Measurements from ENCODE around the gene RAB31.

Gene RAB31

GRCh38 chr18:9694174-9694573 is 13.9 kb upstream of the RAB31 start:
- no peak for DNase-seq

- no peak for DNase-seq
Measured at GRCh38 chr18:9694952-9695495, 13.1 kb upstream of the RAB31 start.

DNA sequence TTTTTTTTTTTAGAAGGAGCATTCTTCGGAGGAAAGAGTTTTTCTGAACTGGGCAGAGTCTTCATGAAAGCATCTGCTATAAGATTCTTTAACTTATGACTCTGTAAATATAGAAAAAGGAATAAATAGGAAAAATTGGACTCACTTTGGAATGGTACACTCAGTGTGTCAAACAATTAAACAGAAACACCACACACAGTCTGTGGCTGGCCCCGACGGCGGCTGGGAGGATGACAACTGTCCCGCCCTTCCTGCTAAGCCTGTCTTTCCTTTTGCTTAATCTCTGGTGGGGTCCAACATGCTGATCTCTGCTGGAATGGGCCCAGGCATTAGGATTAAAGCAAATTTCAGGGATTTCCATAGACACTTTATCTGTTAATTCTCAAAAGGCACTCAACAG is 12.5 kb upstream of the RAB31 start:
- no peak for DNase-seq

DNA sequence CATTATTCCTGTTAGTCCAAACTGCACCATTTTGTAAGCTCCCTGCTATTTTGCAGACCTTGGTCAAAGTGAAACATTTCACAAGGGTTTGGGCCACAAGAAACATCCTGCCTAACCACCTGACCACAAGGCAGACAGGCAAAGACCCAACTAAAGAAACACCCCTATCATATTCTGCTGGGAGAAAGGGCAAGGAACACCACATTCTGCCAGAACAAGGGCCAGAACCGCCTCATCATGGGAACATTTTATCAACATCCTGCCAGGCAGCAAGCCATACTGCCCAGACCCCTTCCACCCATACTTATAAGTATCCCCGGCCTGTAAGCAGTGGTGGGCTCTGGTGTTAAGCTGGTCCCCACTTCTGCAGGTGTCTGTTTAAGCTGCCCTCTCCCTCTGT is 12.0 kb upstream of the RAB31 start:
- DNase-seq, result no peak

- DNase-seq, result no peak
Measured at GRCh38 chr18:9696701-9697100, 11.4 kb upstream of the RAB31 start.

DNA sequence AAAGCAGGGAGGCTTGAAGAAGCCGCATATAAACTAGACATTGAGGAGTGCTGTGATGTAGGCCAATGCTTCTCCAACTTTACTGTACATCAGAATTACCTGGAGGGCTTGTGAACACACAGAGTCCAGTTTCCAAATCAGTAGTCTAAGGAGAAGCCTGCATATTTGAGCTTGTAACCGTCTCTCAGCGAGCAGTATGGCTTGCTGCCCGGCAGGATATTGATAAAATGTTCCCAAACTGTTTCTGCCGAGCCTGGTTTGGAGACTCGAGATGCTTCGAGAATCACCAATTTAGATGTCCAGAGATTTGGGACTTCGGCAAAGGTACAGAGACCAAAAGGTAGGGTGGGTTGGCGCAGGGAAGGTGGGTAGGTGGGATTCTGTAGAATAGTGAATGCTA is 11.0 kb upstream of the RAB31 start:
- no peak for DNase-seq

- DNase-seq, result no peak
Measured at GRCh38 chr18:9698497-9698896, 9.6 kb upstream of the RAB31 start.

GRCh38 chr18:9700261-9700796 is 7.8 kb upstream of the RAB31 start:
- no peak for DNase-seq

GRCh38 chr18:9701609-9702349 is 6.3 kb upstream of the RAB31 start:
- DNase-seq, result no peak

GRCh38 chr18:9704233-9705118 is 3.6 kb upstream of the RAB31 start:
- DNase-seq, result no peak

- DNase-seq, result no peak
Measured at GRCh38 chr18:9705183-9705829, 2.8 kb upstream of the RAB31 start.

GRCh38 chr18:9706081-9706935 is 1.8 kb upstream of the RAB31 start:
- no peak for DNase-seq

GRCh38 chr18:9707381-9708056 is 582 bp upstream of the RAB31 start:
- no peak for DNase-seq

GRCh38 chr18:9708434-9709303 is 568 bp downstream of the RAB31 start:
- no peak for DNase-seq

DNA sequence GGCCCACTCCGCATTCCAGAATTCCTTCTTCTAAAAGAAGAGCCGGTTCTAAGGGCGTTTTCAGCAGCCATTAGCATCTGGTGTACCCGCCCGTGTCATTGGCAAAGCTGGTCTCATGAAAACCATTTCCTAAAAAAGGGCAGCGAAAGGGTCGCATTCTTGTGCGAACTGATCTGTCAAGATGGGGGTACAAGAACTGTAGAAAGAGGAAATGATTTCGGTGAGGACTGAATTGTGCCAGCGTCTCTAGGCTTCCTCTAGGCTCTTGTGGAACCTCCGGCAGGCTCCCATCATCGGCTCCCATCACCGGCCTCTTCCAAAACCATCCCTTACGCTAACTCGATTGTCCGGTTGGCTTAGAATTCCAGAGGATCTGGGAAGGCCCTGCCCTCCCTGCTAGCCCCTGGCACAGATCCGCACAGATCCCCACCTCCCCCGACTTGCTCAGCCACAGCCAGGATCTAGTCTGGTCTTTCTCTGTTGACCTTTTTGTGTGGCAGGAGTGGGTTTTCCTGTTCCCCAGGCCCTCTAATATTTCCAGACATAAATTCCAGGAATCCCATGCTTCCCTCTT is 1.3 kb downstream of the RAB31 start:
- DNase-seq, result no peak

DNA sequence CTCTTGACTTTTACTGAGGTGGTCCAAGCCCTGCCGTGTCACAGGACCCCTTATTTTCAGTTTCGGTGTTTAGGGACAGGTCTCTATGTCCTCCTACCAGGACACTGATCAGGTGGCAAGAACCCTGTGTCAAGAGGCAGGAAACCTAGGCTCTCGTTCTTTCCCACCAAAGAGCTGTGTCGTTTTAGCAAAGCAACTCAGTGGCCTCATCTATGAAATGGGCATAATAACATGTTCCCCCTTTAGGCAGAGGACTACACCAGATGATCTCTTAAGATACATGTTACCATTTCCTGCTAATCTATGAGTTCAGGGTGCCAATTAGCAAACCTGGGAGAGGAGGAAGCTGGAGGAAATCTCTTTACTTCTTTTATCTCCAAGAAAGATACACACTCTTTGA is 1.9 kb downstream of the RAB31 start:
- DNase-seq, result no peak

DNA sequence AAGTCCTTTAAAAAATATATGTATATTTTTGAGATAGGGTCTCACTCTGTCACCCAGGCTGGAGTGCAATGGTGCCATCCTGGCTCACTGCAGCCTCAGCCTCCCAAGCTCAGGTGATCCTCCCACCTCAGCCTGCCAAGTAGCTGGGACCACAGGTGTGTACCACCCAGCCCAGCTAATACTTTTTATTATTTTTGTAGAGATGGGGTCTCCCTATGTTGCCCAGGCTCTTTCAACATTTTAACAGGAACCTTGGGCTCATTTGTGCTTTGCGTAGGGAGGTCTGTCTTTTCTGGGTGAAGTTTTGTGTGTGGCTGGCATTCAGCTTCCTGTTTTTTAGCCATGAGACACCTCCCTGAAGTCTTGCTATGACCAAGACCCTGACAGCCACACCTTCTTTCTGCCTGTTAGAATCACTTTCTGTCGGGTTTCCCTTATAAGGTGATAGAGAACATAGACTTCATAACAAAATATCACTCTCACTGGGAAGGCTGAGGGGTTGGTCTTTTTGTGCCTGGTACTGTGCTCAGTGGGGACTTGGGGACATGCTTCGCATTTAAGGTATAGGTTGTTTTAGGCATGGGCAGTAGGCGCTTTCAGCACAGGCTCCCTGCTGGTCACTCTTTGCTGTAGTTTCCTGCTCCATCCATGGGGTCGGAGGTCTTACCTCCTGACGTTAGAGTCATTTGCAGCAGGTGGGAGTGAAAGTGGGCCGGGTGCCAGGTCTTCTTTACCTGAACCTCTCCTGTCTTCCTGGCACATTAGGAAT is 3.4 kb downstream of the RAB31 start:
- DNase-seq, result no peak

DNA sequence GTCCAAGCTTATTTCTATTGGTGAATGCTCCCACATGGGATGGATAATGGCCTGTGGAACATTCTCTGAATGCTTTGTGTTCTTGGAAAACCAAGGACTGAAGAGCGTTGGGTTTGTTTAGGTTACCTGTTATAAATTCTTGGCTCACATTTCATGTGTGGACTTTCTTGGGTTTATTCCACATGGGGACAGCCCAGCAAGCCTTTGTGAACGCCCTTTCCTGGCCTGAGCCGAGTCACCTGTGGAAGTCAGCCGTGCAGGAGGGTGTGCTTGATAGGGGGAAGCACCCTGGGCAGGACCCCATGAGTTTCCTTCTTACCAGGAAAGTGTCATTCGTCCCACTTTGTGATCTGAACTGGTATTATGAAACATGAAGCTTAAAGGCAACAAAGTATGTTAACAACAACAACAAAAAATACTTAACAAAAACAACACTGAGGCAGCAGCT is 4.1 kb downstream of the RAB31 start:
- DNase-seq, result no peak

DNA sequence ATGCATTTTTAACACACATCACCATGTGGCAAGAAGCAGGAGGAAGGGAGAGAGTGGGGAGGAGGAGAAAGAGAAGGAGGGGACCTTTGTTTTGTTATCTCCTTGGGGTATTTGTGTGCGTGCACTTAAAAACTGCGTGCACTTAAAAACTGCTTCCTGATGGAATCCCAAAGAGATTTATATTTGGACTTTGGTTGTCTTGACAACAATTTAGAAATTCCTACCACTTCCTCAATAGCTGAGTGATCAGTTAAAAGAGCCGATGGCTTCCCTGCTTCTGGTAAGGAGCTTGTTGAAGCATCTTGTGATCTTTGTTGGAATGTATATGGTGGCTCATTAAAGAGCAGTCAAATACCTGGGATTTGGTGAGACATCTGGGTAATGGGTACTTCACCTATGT is 4.5 kb downstream of the RAB31 start:
- DNase-seq, result no peak
